OCI-LY7 (cell line): ENCODE data around the gene EDEM2.

ENCODE experiments used
- CTCF ChIP-seq: fragments of 200-600 bp; sonication (generic); conservative IDR thresholded peaks from 2 replicates; pipeline ENCODE4 v1.5.1; 2014; ENCODE audit warnings: mild to moderate bottlenecking, antibody characterized with exemption, low read length, moderate library complexity, mixed read lengths
- EZH2phosphoT487 ChIP-seq: fragments of 200-600 bp; sonication (generic); IDR thresholded peaks from 2 replicates; pipeline ENCODE4 v1.6.1; 2018; ENCODE audit warnings: low read depth, borderline replicate concordance, mild to moderate bottlenecking, mixed run types, antibody characterized with exemption, low read length, moderate library complexity, mixed read lengths

- no peak for TF ChIP-seq CTCF
- TF ChIP-seq EZH2phosphoT487 = no peak
These were observed 21.4 kb downstream of the EDEM2 start for GRCh38 chr20:35125753-35126152.
